Panc1 (cell line): ENCODE measurements around the gene NACA2. TPM values are rescaled to one million over a fixed set of nuclear protein-coding genes. Genes with fewer than 3 reads are reported as not detected.

ENCODE experiments used
- ATAC-seq: fragments of 200-7000 bp; cut with Tn5 transposase; 2 replicates; pipeline ENCODE4 v1.9.1; 2020; ENCODE audit warnings: mild to moderate bottlenecking, moderate library complexity
- BruUV-seq: library from RNA; stranded (reverse); fragments of 400-500 nt; replicated peaks from 2 replicates; lab custom pipeline; 2021; lab: Mats Ljungman, UMichigan
- CTCF ChIA-PET: fragments of 300-600 bp; sonication (Branson Sonifier 250); formaldehyde crosslinking; loops from one replicate; lab custom pipeline; 2022; ENCODE audit warnings: antibody characterized with exemption; lab: Charles Lee
- POLR2A ChIA-PET: fragments of 300-600 bp; sonication (Branson Sonifier 250); formaldehyde crosslinking; loops from one replicate; lab custom pipeline; 2022; ENCODE audit warnings: antibody characterized with exemption; lab: Charles Lee
- DNase-seq: peaks from one replicate; pipeline ENCODE4 v3.0.0-alpha.2; 2010; ENCODE audit warnings: low read depth, low spot score
- H3K27ac ChIP-seq: 2 replicates; pipeline ENCODE4 v1.5.1; 2011; ENCODE audit warnings: mild to moderate bottlenecking, low read length, inconsistent platforms
- H3K27me3 ChIP-seq: fragments of 200-500 bp; sonication (Bioruptor generic); 2 replicates; pipeline ENCODE4 v1.6.0; 2014; ENCODE audit warnings: low read length, inconsistent platforms; ENCODE audit not compliant: control insufficient read depth, insufficient read depth
- H3K36me3 ChIP-seq: fragments of 200-500 bp; sonication (Bioruptor generic); 2 replicates; pipeline ENCODE4 v1.5.1; 2014; ENCODE audit warnings: inconsistent platforms, mild to moderate bottlenecking, low read length, moderate library complexity; ENCODE audit not compliant: control insufficient read depth, insufficient read depth
- H3K4me1 ChIP-seq: 2 replicates; pipeline ENCODE4 v1.5.1; 2011; ENCODE audit warnings: inconsistent platforms, mild to moderate bottlenecking, low read length, moderate library complexity; ENCODE audit not compliant: control insufficient read depth, insufficient read depth
- H3K4me3 ChIP-seq, 2 experiments: 2 replicates each; pipeline ENCODE4 v1.5.1; 2011 to 2012; ENCODE audit warnings: low read depth in 2 of 2, low read length in 2 of 2, mild to moderate bottlenecking in 2 of 2, inconsistent platforms in 1 of 2, moderate library complexity in 1 of 2
- H3K9me3 ChIP-seq: fragments of 200-500 bp; sonication (Bioruptor generic); 2 replicates; pipeline ENCODE4 v1.5.1; 2014; ENCODE audit warnings: low read depth, mild to moderate bottlenecking, inconsistent platforms, low read length, moderate library complexity; ENCODE audit not compliant: control insufficient read depth, insufficient read depth
- POLR2AphosphoS5 ChIP-seq: IDR thresholded peaks from 2 replicates; pipeline ENCODE4 v1.6.1; 2012; ENCODE audit warnings: mild to moderate bottlenecking, low read depth, low read length, moderate library complexity
- SIN3A ChIP-seq: IDR thresholded peaks from 2 replicates; pipeline ENCODE4 v1.6.1; 2012; ENCODE audit warnings: low read depth, mild to moderate bottlenecking, low read length, moderate library complexity, borderline replicate concordance; ENCODE audit not compliant: insufficient read depth
- TCF7L2 ChIP-seq: IDR thresholded peaks from 2 replicates; pipeline ENCODE4 v1.6.1; 2011; ENCODE audit warnings: mild to moderate bottlenecking, low read depth, low read length, inconsistent platforms
- in situ Hi-C: cut with HindIII; loops from 2 replicates; pipeline ENCODE4 v1.10.0; 2016; ENCODE audit warnings: low sequenced_read_pairs, low pct_unique_long_range_greater_than_20kb
- intact Hi-C: fragments of 100-400 bp; cut with micrococcal nuclease; formaldehyde crosslinking; loops from one replicate; pipeline ENCODE4 v1.10.0; 2022; ENCODE audit not compliant: unreplicated experiment
- total RNA-seq: library from RNA; stranded (reverse); gene quantifications from one replicate; pipeline ENCODE4 v1.2.1, GENCODE V29; 2021; ENCODE audit not compliant: unreplicated experiment
- TF ChIP-seq, protein P1 (sequence below), 2 experiments: IDR thresholded peaks; 2 replicates each; pipeline ENCODE4 v1.6.1; 2011 to 2012; ENCODE audit warnings: low read depth in 2 of 2, control low read depth in 1 of 2, low read length in 1 of 2, mild to moderate bottlenecking in 1 of 2, moderate library complexity in 1 of 2; ENCODE audit not compliant: insufficient read depth in 1 of 2
- TF ChIP-seq, protein P2 (sequence below): fragments of 450-650 bp; IDR thresholded peaks from 2 replicates; pipeline ENCODE4 v1.5.1; 2017; ENCODE audit warnings: mild to moderate bottlenecking

Gene NACA2
- total RNA-seq, 1 experiment from 2014 or later: not detected

DNA sequence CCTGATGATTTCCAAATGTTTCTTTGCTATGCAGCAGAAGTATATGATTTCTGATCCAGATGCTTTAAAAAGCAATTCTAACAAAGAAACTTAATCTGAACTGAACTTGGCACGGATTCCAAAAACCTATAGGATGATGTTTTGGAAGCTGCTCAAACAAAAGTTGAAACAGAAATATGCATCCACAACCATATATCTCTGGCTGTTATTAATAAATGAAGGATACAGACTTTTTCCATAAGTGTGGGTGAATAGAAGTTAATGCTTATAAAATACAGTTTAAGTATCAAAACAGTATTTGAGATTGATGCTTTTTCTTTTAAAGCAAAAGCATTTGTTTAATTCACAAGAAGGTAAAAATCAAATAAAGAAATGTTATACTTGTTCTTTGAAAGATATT, 27.9 kb upstream of the NACA2 start:
- POLR2A ChIA-PET: no interaction called here
- ATAC-seq (no peak), DNase-seq (no peak)
- no peak overlapping the region for H3K4me3 ChIP-seq
- peaks cover 16% of the 10 kb centered on the region for H3K9me3 ChIP-seq
- H3K27me3 ChIP-seq: no peaks in the 10 kb centered on the region
- TF ChIP-seq, protein P1, sequence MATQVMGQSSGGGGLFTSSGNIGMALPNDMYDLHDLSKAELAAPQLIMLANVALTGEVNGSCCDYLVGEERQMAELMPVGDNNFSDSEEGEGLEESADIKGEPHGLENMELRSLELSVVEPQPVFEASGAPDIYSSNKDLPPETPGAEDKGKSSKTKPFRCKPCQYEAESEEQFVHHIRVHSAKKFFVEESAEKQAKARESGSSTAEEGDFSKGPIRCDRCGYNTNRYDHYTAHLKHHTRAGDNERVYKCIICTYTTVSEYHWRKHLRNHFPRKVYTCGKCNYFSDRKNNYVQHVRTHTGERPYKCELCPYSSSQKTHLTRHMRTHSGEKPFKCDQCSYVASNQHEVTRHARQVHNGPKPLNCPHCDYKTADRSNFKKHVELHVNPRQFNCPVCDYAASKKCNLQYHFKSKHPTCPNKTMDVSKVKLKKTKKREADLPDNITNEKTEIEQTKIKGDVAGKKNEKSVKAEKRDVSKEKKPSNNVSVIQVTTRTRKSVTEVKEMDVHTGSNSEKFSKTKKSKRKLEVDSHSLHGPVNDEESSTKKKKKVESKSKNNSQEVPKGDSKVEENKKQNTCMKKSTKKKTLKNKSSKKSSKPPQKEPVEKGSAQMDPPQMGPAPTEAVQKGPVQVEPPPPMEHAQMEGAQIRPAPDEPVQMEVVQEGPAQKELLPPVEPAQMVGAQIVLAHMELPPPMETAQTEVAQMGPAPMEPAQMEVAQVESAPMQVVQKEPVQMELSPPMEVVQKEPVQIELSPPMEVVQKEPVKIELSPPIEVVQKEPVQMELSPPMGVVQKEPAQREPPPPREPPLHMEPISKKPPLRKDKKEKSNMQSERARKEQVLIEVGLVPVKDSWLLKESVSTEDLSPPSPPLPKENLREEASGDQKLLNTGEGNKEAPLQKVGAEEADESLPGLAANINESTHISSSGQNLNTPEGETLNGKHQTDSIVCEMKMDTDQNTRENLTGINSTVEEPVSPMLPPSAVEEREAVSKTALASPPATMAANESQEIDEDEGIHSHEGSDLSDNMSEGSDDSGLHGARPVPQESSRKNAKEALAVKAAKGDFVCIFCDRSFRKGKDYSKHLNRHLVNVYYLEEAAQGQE (IDR thresholded peaks at IDR 0.05; ENCODE audit: insufficient read depth in 1 of 2, low read depth in 2 of 2, low read length in 1 of 2): no peak
- TF ChIP-seq, protein P2, sequence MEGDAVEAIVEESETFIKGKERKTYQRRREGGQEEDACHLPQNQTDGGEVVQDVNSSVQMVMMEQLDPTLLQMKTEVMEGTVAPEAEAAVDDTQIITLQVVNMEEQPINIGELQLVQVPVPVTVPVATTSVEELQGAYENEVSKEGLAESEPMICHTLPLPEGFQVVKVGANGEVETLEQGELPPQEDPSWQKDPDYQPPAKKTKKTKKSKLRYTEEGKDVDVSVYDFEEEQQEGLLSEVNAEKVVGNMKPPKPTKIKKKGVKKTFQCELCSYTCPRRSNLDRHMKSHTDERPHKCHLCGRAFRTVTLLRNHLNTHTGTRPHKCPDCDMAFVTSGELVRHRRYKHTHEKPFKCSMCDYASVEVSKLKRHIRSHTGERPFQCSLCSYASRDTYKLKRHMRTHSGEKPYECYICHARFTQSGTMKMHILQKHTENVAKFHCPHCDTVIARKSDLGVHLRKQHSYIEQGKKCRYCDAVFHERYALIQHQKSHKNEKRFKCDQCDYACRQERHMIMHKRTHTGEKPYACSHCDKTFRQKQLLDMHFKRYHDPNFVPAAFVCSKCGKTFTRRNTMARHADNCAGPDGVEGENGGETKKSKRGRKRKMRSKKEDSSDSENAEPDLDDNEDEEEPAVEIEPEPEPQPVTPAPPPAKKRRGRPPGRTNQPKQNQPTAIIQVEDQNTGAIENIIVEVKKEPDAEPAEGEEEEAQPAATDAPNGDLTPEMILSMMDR: no peak
- TF ChIP-seq POLR2AphosphoS5: no peak
- no peak for TF ChIP-seq SIN3A
- TF ChIP-seq TCF7L2: no peak
- no TSS peak for BruUV-seq
- in situ Hi-C loops (no loop called here), intact Hi-C loops (no loop called here)
- no peaks in the 10 kb centered on the region for H3K36me3 ChIP-seq
- 0 out of 2 replicates have a peak, but pooled peaks cover 2% of the 10 kb centered on the region for H3K4me1 ChIP-seq
- H3K27ac ChIP-seq: no peak overlapping the region
- CTCF ChIA-PET: no interaction called here

DNA sequence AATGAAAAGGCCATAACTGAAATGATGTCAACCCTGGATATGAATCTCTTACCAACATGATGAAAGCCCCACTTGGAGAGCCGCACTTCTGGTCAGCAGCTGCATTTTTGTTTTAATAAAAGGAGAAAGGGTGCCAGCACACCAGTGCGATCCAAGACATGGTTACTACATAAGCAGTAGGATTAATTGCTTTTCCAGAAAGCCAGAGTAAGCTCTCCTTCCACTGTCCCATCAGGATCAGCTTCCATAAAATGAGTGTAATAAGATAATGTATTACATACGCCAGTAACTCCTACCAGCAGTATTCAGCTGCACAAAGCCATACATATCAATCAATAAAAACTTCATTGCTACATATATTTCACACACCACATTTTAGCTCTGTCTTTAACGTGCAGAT, 26.3 kb upstream of the NACA2 start:
- H3K4me1 ChIP-seq: 0 out of 2 replicates have a peak, but pooled peaks cover 2% of the 10 kb centered on the region
- ATAC-seq (no peak), DNase-seq (no peak)
- no peaks in the 10 kb centered on the region for H3K36me3 ChIP-seq
- H3K4me3 ChIP-seq: no peak overlapping the region
- ChIA-PET CTCF (interaction anchor here (0.5 kb wide), 1 partner anchor 24 kb away, joined by 3 read pairs; no protein-coding TSS in a partner anchor), POLR2A (no interaction called here)
- in situ Hi-C loops (no loop called here), intact Hi-C loops (no loop called here)
- peaks cover 16% of the 10 kb centered on the region for H3K9me3 ChIP-seq
- no peak overlapping the region for H3K27ac ChIP-seq
- H3K27me3 ChIP-seq: no peaks in the 10 kb centered on the region
- BruUV-seq: no TSS peak
- TF ChIP-seq TCF7L2 (no peak), POLR2AphosphoS5 (no peak), SIN3A (no peak)
- TF ChIP-seq, protein P1 (IDR thresholded peaks at IDR 0.05; ENCODE audit: insufficient read depth in 1 of 2, low read depth in 2 of 2, low read length in 1 of 2): no peak
- TF ChIP-seq, protein P2: no peak
